NCI-H1092 (cell line): ENCODE measurements around the gene MAP3K2.

Experiments used
- DNase-seq: peaks from one replicate; lab custom pipeline; 2025; lab: John Stamatoyannopoulos, UW

Gene MAP3K2

DNA sequence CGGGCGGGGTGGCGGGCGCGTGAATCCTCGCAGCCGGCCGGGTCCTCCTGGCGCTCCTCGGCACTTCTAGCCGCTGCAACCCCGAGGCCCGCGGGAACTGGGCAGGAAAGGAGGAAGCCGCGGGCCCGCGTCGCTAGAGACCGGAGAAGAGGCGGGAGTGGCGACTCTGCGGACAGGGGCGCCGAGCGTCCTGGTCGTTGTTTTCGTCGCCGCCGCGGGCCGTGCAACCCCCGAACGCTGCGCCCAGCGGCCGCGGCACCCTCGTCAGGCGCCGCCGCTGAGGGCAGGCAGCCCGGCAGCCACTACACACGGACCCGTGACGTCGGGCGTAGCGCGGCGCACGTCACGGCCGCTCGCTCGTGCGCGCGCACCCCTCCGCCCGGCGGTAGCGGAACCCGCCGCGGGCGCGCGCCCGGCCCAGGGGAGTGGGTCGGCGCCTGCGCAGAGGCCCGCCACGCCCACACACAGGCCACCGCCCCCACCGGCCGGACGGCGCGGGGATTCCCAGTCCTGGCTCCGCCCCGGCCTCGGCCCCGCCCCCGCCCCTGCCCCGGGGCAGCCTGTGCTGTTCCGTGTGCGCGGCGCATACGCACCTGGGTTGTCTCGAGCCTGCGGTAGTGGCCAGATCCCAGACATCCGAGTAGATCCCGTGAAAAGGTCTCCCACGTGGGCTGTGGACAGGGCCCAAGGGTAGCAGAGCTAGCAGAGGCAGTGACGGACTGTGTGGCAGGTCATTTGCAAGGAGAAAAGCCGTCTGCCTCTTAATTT is at the start of gene MAP3K2:
Gene MAP3K2, minus strand, starts transcription at position 321 of the 768 bp plus-strand sequence. CDS start 44,846 bp downstream, outside the sequence.
- peak; percentile 85 for DNase-seq

DNA sequence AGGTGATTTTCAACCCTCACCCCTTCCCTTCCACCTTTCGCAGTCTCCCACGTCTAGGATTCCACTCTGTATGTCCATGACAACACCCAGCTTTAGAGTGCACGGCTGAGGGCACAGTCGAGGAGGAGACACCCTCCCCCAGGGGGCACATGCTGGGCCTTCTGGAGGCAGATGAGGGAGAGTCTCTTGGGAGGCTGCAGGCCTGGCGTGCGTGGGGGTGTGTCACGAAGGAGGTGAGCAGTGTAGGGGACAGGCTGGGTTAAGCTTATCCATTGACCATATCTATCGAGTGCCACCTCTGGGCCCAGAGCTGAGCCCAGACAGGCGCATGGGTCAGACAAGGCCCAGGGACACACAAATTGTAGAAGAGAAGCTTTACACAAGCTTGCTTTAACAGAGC is 49.3 kb upstream of the MAP3K2 start:
- no peak for DNase-seq

DNA sequence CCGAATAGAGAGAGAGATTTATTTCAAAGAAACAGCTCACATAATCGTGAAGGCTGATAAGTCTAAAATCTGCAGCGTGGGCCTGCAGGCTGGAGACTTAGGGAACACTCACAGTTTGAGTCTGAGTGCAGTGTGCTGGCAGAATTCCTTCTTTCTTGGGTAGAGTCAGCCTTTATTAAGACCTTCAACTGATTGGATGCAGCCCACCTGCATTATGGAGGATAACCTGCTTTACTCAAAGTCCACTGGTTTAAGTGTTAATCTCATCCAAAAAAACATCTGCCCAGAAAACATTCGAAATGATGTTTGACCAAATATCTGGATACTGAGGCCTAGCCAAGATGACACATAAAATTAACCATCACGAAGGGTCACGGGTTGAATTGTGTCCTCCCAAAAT is 46.7 kb upstream of the MAP3K2 start:
- no peak for DNase-seq

GRCh38 chr2:127431408-127432023 is 43.7 kb upstream of the MAP3K2 start:
- DNase-seq = no peak

- no peak for DNase-seq
Measured at GRCh38 chr2:127429844-127430425, 42.2 kb upstream of the MAP3K2 start.

GRCh38 chr2:127429291-127429690 is 41.5 kb upstream of the MAP3K2 start:
- DNase-seq = no peak

DNA sequence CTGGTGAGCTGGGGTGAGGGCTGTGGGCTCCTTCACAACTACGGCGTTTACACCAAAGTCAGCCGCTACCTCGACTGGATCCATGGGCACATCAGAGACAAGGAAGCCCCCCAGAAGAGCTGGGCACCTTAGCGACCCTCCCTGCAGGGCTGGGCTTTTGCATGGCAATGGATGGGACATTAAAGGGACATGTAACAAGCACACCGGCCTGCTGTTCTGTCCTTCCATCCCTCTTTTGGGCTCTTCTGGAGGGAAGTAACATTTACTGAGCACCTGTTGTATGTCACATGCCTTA is 41.0 kb upstream of the MAP3K2 start:
- DNase-seq = no peak

GRCh38 chr2:127428057-127428814 is 40.5 kb upstream of the MAP3K2 start:
- no peak for DNase-seq

GRCh38 chr2:127427376-127428056 is 39.7 kb upstream of the MAP3K2 start:
- DNase-seq = no peak

GRCh38 chr2:127426501-127427354 is 39.0 kb upstream of the MAP3K2 start:
- no peak for DNase-seq

- no peak for DNase-seq
Measured at GRCh38 chr2:127425540-127426490, 38.0 kb upstream of the MAP3K2 start.

- DNase-seq = no peak
Measured at GRCh38 chr2:127424598-127425520, 37.1 kb upstream of the MAP3K2 start.

DNA sequence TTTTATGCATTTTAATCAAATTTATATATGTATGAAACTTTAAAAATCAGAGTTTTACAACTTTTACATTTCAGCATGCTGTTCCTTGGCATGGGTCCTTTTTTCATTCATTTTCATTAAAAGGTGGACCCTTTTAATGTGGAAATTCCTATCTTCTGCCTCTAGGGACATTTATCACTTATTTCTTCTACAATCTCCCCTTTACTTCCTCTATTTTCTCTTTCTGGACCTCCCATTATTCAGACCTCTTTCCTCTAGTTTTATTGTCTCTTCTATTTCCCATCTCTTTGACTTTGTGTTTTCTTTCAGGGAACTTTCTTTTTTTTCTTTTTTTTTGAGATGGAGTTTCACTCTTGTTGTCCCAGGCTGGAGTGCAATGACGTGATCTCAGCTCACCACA is 36.1 kb upstream of the MAP3K2 start:
- DNase-seq = no peak

DNA sequence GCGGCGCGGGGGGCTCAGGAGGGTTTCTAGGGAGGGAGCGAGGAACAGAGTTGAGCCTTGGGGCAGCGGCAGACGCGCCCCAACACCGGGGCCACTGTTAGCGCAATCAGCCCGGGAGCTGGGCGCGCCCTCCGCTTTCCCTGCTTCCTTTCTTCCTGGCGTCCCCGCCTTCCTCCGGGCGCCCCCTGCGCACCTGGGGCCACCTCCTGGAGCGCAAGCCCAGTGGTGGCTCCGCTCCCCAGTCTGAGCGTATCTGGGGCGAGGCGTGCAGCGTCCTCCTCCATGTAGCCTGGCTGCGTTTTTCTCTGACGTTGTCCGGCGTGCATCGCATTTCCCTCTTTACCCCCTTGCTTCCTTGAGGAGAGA is 35.7 kb upstream of the MAP3K2 start:
- DNase-seq = no peak

GRCh38 chr2:127422559-127423477 is 35.0 kb upstream of the MAP3K2 start:
- no peak for DNase-seq

- DNase-seq = no peak
Measured at GRCh38 chr2:127421871-127422558, 34.2 kb upstream of the MAP3K2 start.

DNA sequence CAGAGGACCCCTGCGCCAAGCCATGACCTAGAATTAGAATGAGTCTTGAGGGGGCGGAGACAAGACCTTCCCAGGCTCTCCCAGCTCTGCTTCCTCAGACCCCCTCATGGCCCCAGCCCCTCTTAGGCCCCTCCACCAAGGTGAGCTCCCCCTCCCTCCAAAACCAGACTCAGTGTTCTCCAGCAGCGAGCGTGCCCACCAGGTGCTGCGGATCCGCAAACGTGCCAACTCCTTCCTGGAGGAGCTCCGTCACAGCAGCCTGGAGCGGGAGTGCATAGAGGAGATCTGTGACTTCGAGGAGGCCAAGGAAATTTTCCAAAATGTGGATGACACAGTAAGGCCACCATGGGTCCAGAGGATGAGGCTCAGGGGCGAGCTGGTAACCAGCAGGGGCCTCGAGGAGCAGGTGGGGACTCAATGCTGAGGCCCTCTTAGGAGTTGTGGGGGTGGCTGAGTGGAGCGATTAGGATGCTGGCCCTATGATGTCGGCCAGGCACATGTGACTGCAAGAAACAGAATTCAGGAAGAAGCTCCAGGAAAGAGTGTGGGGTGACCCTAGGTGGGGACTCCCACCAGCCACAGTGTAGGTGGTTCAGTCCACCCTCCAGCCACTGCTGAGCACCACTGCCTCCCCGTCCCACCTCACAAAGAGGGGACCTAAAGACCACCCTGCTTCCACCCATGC is 33.5 kb upstream of the MAP3K2 start:
- DNase-seq = no peak
